Measurements from ENCODE around the gene UBALD1. TPM values are rescaled to one million over a fixed set of nuclear protein-coding genes. Genes with fewer than 3 reads are reported as not detected.

The UBALD1 gene
- total RNA-seq, 1 experiment from 2014 or later, result 29.9 TPM

- no peak for DNase-seq (ENCODE audit: low read depth, low spot score)
- Histone ChIP-seq H3K36me3 (ENCODE audit: control insufficient read depth, insufficient read depth, low read length) (no peaks in the 10 kb centered on the region), H3K9me3 (ENCODE audit: control insufficient read depth, insufficient read depth, low read depth, low read length) (no peaks in the 10 kb centered on the region), H3K4me1 (ENCODE audit: control insufficient read depth, insufficient read depth, low read length) (no peaks in the 10 kb centered on the region; the same call in 1 of the 2 replicates), H3K4me3 (ENCODE audit: low read depth in 2 of 2, low read length in 2 of 2) (no peak overlapping the region), H3K27me3 (ENCODE audit: control insufficient read depth, insufficient read depth, low read length) (no peaks in the 10 kb centered on the region), H3K27ac (ENCODE audit: low read length) (no peak overlapping the region)
- no peak for TF ChIP-seq TCF7L2 (IDR thresholded peaks at IDR 0.05; ENCODE audit: low read depth, low read length)
- TF ChIP-seq POLR2AphosphoS5 (IDR thresholded peaks at IDR 0.05; ENCODE audit: low read depth, low read length), result no peak
- no peak for TF ChIP-seq CTCF (IDR thresholded peaks at IDR 0.05)
- TF ChIP-seq REST (IDR thresholded peaks at IDR 0.05; ENCODE audit: insufficient read depth in 1 of 2, low read depth in 2 of 2, low read length in 1 of 2), result no peak
- CTCF ChIA-PET, result interaction anchor here (1.2 kb wide), 1 partner anchor 24 kb away, joined by 4 read pairs; no protein-coding TSS in a partner anchor
- in situ Hi-C loops (cut with HindIII; ENCODE audit: low pct_unique_long_range_greater_than_20kb, low sequenced_read_pairs), result no loop called here
- intact Hi-C loops (cut with micrococcal nuclease; ENCODE audit: unreplicated experiment), result no loop called here
- POLR2A ChIA-PET, result no interaction called here
- BruUV-seq (replicated peaks), result no TSS peak
- no peak for ATAC-seq
These were observed 15.1 kb downstream of the UBALD1 start for GRCh38 chr16:4599545-4599944.

GRCh38 chr16:4599037-4599436, 15.7 kb downstream of the UBALD1 start:
- CTCF ChIA-PET, result interaction anchor here (0.6 to 1.2 kb wide), 3 partner anchors 24 to 162 kb away, joined by 4 to 12 read pairs (median 8); no protein-coding TSS in a partner anchor
- intact Hi-C loops (cut with micrococcal nuclease; ENCODE audit: unreplicated experiment) (no loop called here), in situ Hi-C loops (cut with HindIII; ENCODE audit: low pct_unique_long_range_greater_than_20kb, low sequenced_read_pairs) (no loop called here)
- Histone ChIP-seq H3K27me3 (ENCODE audit: control insufficient read depth, insufficient read depth, low read length) (no peaks in the 10 kb centered on the region), H3K4me3 (ENCODE audit: low read depth in 2 of 2, low read length in 2 of 2) (no peak overlapping the region), H3K4me1 (ENCODE audit: control insufficient read depth, insufficient read depth, low read length) (no peaks in the 10 kb centered on the region; the same call in 1 of the 2 replicates), H3K9me3 (ENCODE audit: control insufficient read depth, insufficient read depth, low read depth, low read length) (no peaks in the 10 kb centered on the region), H3K27ac (ENCODE audit: low read length) (no peak overlapping the region), H3K36me3 (ENCODE audit: control insufficient read depth, insufficient read depth, low read length) (no peaks in the 10 kb centered on the region)
- POLR2A ChIA-PET, result no interaction called here
- no TSS peak for BruUV-seq (replicated peaks)
- DNase-seq (ENCODE audit: low read depth, low spot score), result no peak
- ATAC-seq, result no peak
- TF ChIP-seq TCF7L2 (IDR thresholded peaks at IDR 0.05; ENCODE audit: low read depth, low read length) (no peak), POLR2AphosphoS5 (IDR thresholded peaks at IDR 0.05; ENCODE audit: low read depth, low read length) (no peak), REST (IDR thresholded peaks at IDR 0.05; ENCODE audit: insufficient read depth in 1 of 2, low read depth in 2 of 2, low read length in 1 of 2) (no peak), SIN3A (IDR thresholded peaks at IDR 0.05; ENCODE audit: borderline replicate concordance, insufficient read depth, low read depth, low read length) (no peak), CTCF (IDR thresholded peaks at IDR 0.05) (no peak)

Measured in Panc1 (cell line).